Hypothalamus (tissue), 51 donors: ENCODE measurements around the gene PRPF8.

ENCODE experiments used
- DNase-seq, 51 donors: peaks; one replicate each; lab custom pipeline; 2025; lab: John Stamatoyannopoulos, UW

PRPF8 gene

GRCh38 chr17:1647802-1648171 lies 36.9 kb downstream of the PRPF8 start:
- no peak for DNase-seq

GRCh38 chr17:1646199-1646875 lies 38.3 kb downstream of the PRPF8 start:
- no peak for DNase-seq

GRCh38 chr17:1645207-1646171 lies 39.2 kb downstream of the PRPF8 start, which contains the start of gene SCARF1:
Gene SCARF1, minus strand, starts transcription at chr17:1645732. Its CDS starts 35 bp downstream, at chr17:1645697.
- DNase-seq = peak in 3 of 51 donors; percentile 10 to 29 (median 22)

- no peak for DNase-seq
Observed at GRCh38 chr17:1644493-1645206, 40.0 kb downstream of the PRPF8 start.

GRCh38 chr17:1643999-1644492 lies 40.6 kb downstream of the PRPF8 start:
- no peak for DNase-seq

GRCh38 chr17:1643293-1643998 lies 41.2 kb downstream of the PRPF8 start:
- peak in 7 of 51 donors; percentile 10 to 39 (median 26) for DNase-seq

GRCh38 chr17:1641065-1641403 lies 43.6 kb downstream of the PRPF8 start:
- no peak for DNase-seq

GRCh38 chr17:1640329-1641064 lies 44.2 kb downstream of the PRPF8 start:
- DNase-seq = peak in 16 of 51 donors; percentile 20 to 70 (median 44)

GRCh38 chr17:1639549-1640180 lies 45.0 kb downstream of the PRPF8 start:
- peak in 11 of 51 donors; percentile 13 to 56 (median 25) for DNase-seq

- no peak for DNase-seq
Observed at GRCh38 chr17:1638624-1639300, 45.9 kb downstream of the PRPF8 start.

- peak in 4 of 51 donors; percentile 11 to 21 (median 17) for DNase-seq
Observed at GRCh38 chr17:1638171-1638590, 46.5 kb downstream of the PRPF8 start.

GRCh38 chr17:1636732-1637285 lies 47.9 kb downstream of the PRPF8 start:
- no peak for DNase-seq

- DNase-seq = no peak
Observed at GRCh38 chr17:1635675-1636465, 48.8 kb downstream of the PRPF8 start.

- DNase-seq = no peak
Observed at GRCh38 chr17:1634841-1635650, 49.6 kb downstream of the PRPF8 start.

- no peak for DNase-seq
Observed at GRCh38 chr17:1630662-1631061, 54.0 kb downstream of the PRPF8 start.
